ENCODE data around the gene VIPR2. TPM values are rescaled to one million over a fixed set of nuclear protein-coding genes. Genes with fewer than 3 reads are reported as not detected.

The VIPR2 gene
- total and polyA plus RNA-seq, 10 donors = 0.41 to 1.4 (median 0.64) TPM

DNA sequence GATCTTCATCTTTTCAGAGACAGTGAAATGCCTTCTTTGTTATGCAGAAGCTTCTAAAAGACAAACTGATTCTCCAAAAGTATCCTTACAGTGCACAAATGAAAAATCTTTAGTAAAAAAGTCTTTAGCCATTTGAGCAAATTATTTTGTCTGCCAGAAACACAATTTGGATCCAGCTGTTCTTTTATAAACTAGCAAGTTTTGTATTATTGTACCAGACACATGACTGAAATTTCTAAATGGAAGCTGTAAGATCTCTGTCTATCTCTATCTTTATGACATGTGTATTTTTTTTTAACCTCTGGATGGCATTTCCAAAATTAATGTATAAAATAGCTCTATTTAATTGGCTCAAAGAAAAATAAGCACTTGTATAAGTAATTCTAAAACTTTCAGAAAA lies 68.3 kb downstream of the VIPR2 start:
- intact Hi-C loops (cut with DNase I; ENCODE audit: low total_unique reads) = no loop called here
- Histone ChIP-seq H3K4me3 (no peak overlapping the region), H3K27me3 (replicated peaks in 1 of 7) (no peaks in the 10 kb centered on the region), H3K27ac (no peak overlapping the region), H3K36me3 (no peaks in the 10 kb centered on the region), H3K4me1 (no peaks in the 10 kb centered on the region), H3K9me3 (no peaks in the 10 kb centered on the region)
- DNase-seq = no peak
- no peak for TF ChIP-seq POLR2A (IDR thresholded peaks at IDR 0.05)
- no peak for TF ChIP-seq CTCF (IDR thresholded peaks at IDR 0.05 in 8 of 11, conservative IDR thresholded peaks at IDR 0.05 in 3 of 11)
- no peak for TF ChIP-seq POLR2AphosphoS5 (IDR thresholded peaks at IDR 0.05)

GRCh38 chr7:159075563-159076238 lies 69.0 kb downstream of the VIPR2 start:
- whole genome bisulfite sequencing, 5 donors = 82 to 91% (median 87%) methylated on average over 16 to 17 of the region's 17 CpGs
- DNase-seq = peak; percentile 59
- Histone ChIP-seq H3K36me3 (no peaks in the 10 kb centered on the region), H3K4me3 (no peak overlapping the region), H3K4me1 (peaks cover 0 to 6% (median 0%) of the 10 kb centered on the region in 6 donors), H3K9me3 (no peaks in the 10 kb centered on the region), H3K27ac (no peak overlapping the region), H3K27me3 (replicated peaks in 1 of 7) (no peaks in the 10 kb centered on the region)
- TF ChIP-seq POLR2A (IDR thresholded peaks at IDR 0.05) = no peak
- no peak for TF ChIP-seq CTCF (IDR thresholded peaks at IDR 0.05 in 8 of 11, conservative IDR thresholded peaks at IDR 0.05 in 3 of 11)
- no peak for TF ChIP-seq POLR2AphosphoS5 (IDR thresholded peaks at IDR 0.05)
- intact Hi-C loops (cut with DNase I; ENCODE audit: low total_unique reads) = no loop called here

DNA sequence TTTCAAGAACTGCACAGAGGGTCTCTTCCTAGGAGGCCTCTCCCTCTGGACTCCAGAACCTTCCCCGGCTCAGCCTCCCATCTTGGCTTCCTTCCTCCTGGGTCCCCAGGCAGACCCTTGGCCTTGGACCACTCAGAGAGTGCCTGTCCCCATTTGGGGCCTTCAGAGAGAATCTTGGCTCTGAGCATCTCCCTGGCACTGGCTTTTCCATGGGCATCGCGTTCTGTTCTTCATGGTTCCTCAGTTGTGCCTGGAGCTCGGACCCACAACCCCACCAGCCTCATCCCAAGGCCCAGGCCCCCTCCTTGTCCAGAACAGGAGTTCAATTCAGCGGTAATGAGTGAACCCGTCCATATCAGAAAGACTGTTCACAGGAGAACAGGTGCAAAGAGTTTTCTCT lies 73.4 kb downstream of the VIPR2 start:
- H3K27ac ChIP-seq = no peak overlapping the region
- TF ChIP-seq POLR2A (IDR thresholded peaks at IDR 0.05) = no peak
- TF ChIP-seq CTCF (IDR thresholded peaks at IDR 0.05 in 8 of 11, conservative IDR thresholded peaks at IDR 0.05 in 3 of 11) = no peak
- TF ChIP-seq POLR2AphosphoS5 (IDR thresholded peaks at IDR 0.05) = no peak
- H3K4me1 ChIP-seq = peaks cover 5 to 32% (median 8%) of the 10 kb centered on the region in 6 donors
- intact Hi-C loops (cut with DNase I; ENCODE audit: low total_unique reads) = no loop called here
- DNase-seq = no peak
- H3K9me3 ChIP-seq = no peaks in the 10 kb centered on the region
- WGBS, 5 donors = 85 to 94% (median 91%) methylated on average over 6 of the region's 6 CpGs
- no peaks in the 10 kb centered on the region for H3K36me3 ChIP-seq
- H3K27me3 ChIP-seq (replicated peaks in 1 of 7) = no peaks in the 10 kb centered on the region
- no peak overlapping the region for H3K4me3 ChIP-seq

- TF ChIP-seq CTCF (IDR thresholded peaks at IDR 0.05 in 8 of 11, conservative IDR thresholded peaks at IDR 0.05 in 3 of 11) (no peak), POLR2AphosphoS5 (IDR thresholded peaks at IDR 0.05) (no peak), POLR2A (IDR thresholded peaks at IDR 0.05) (no peak)
- no peak for DNase-seq
- no peaks in the 10 kb centered on the region for H3K9me3 ChIP-seq
- H3K36me3 ChIP-seq = no peaks in the 10 kb centered on the region
- H3K4me3 ChIP-seq = no peak overlapping the region
- 27 to 49% (median 36%) methylated on average over 17 of the region's 17 CpGs for WGBS, 5 donors
- peaks cover 5 to 32% (median 8%) of the 10 kb centered on the region in 6 donors for H3K4me1 ChIP-seq
- H3K27ac ChIP-seq = no peak overlapping the region
- intact Hi-C loops (cut with DNase I; ENCODE audit: low total_unique reads) = no loop called here
- no peaks in the 10 kb centered on the region for H3K27me3 ChIP-seq (replicated peaks in 1 of 7)
Measured at GRCh38 chr7:159070431-159071148, 74.1 kb downstream of the VIPR2 start.
